Transverse colon (tissue), 4 donors: ENCODE measurements around the gene CCDC60. TPM values are rescaled to one million over a fixed set of nuclear protein-coding genes. Genes with fewer than 3 reads are reported as not detected.

Experiments used
- DNase-seq: peaks from one replicate; pipeline ENCODE4 v3.0.0-alpha.2; 2019
- H3K27ac ChIP-seq, 4 donors: fragments of 200-600 bp; sonication (generic); 2 replicates each; pipeline ENCODE4 v1.5.1; 2016 to 2018; ENCODE audit warnings: inconsistent platforms in 4 of 4
- H3K27me3 ChIP-seq: fragments of 200-600 bp; sonication (generic); 2 replicates; pipeline ENCODE4 v1.5.1; 2017; ENCODE audit warnings: inconsistent platforms
- H3K36me3 ChIP-seq, 4 donors: fragments of 200-600 bp; sonication (generic); 2 replicates each; pipeline ENCODE4 v1.5.1; 2017 to 2019; ENCODE audit warnings: inconsistent platforms in 4 of 4
- H3K4me1 ChIP-seq, 4 donors: fragments of 200-600 bp; sonication (generic); 2 replicates each; pipeline ENCODE4 v1.5.1; 2017 to 2020; ENCODE audit warnings: inconsistent platforms in 4 of 4
- H3K4me3 ChIP-seq, 4 donors: fragments of 200-600 bp; sonication (generic); 1 replicate in 1 of 4; 2 replicates in 3 of 4; pipeline versions ENCODE4 v1.5.1 to v1.6.1; 2017 to 2019; ENCODE audit warnings: inconsistent platforms in 4 of 4
- H3K9me3 ChIP-seq, 2 donors: fragments of 200-600 bp; sonication (generic); 2 replicates each; pipeline ENCODE4 v1.5.1; 2017 to 2019; ENCODE audit warnings: inconsistent platforms in 2 of 2
- EP300 ChIP-seq: sonication (generic); formaldehyde crosslinking; IDR thresholded peaks from one replicate; pipeline ENCODE4 v1.6.1; 2017; ENCODE audit warnings: antibody characterized with exemption, low read depth
- POLR2A ChIP-seq: fragments of 450-650 bp; IDR thresholded peaks from one replicate; pipeline ENCODE4 v1.6.1; 2016; ENCODE audit warnings: antibody characterized with exemption, mild to moderate bottlenecking, moderate library complexity
- POLR2AphosphoS5 ChIP-seq, 3 donors: sonication (generic); formaldehyde crosslinking; IDR thresholded peaks; one replicate each; pipeline ENCODE4 v1.6.1; 2016; ENCODE audit warnings: antibody characterized with exemption in 3 of 3
- WGBS, 2 donors: methylation state at CpG; one replicate each; pipeline ENCODE4 v1.1.5; 2018; ENCODE audit warnings: low coverage in 1 of 2; 5-methylcytosine and 5-hydroxymethylcytosine counted together
- in situ Hi-C, 4 donors: fragments of 200-750 bp; cut with MboI; loops; one replicate each; pipeline versions ENCODE4 v1.15.0 to v1.15.1; 2017; ENCODE audit warnings: low sequenced_read_pairs in 3 of 4, low pct_ligation_motif_present in 1 of 4, low pct_unique_long_range_greater_than_20kb in 1 of 4
- intact Hi-C: fragments of 100-400 bp; cut with DNase I; formaldehyde crosslinking; loops from one replicate; pipeline ENCODE4 v1.15.1; 2023; ENCODE audit warnings: low total_unique reads
- total RNA-seq, 4 donors: library from RNA; depleted of rRNA; stranded (reverse); fragments of >200 nt; gene quantifications; one replicate each; pipeline ENCODE4 v1.1.0, GENCODE V29; 2016
- TF ChIP-seq, protein P1 (sequence below), 5 experiments: fragments of 200-600 bp in 3 of 5; fragments of 450-650 bp in 2 of 5; sonication (generic) in 3 of 5; IDR thresholded peaks; 1 replicate in 2 of 5; 2 replicates in 3 of 5; pipeline ENCODE4 v1.5.1; 2016 to 2017; ENCODE audit warnings: antibody characterized with exemption in 5 of 5, inconsistent platforms in 3 of 5, mild to moderate bottlenecking in 2 of 5, moderate library complexity in 1 of 5

The CCDC60 gene
- total RNA-seq, 4 donors from 2014 or later: 0.68 to 2.6 (median 2.4) TPM; not detected in 1

DNA sequence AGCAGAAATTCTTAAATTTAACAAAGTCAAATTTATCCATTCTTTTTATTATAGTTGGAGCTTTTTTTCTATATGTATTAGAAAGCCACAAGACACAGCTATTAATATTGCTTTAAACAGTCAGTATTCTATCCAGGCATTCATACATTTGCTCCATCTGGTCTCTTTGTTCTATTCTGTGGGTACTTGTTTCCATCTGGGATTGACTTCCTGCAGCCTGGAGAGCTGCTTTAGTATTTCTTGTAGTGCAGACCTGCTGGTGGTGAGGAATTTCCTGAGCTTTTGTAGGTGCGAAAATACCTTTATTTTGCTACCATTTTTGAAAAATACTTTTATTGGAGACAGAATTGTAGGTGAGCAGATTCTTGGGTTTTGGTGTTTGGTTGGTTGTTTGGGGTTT, 29.0 kb downstream of the CCDC60 start:
- no peak for TF ChIP-seq EP300
- TF ChIP-seq, protein P1, sequence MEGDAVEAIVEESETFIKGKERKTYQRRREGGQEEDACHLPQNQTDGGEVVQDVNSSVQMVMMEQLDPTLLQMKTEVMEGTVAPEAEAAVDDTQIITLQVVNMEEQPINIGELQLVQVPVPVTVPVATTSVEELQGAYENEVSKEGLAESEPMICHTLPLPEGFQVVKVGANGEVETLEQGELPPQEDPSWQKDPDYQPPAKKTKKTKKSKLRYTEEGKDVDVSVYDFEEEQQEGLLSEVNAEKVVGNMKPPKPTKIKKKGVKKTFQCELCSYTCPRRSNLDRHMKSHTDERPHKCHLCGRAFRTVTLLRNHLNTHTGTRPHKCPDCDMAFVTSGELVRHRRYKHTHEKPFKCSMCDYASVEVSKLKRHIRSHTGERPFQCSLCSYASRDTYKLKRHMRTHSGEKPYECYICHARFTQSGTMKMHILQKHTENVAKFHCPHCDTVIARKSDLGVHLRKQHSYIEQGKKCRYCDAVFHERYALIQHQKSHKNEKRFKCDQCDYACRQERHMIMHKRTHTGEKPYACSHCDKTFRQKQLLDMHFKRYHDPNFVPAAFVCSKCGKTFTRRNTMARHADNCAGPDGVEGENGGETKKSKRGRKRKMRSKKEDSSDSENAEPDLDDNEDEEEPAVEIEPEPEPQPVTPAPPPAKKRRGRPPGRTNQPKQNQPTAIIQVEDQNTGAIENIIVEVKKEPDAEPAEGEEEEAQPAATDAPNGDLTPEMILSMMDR (IDR thresholded peaks at IDR 0.05): no peak
- no peak for TF ChIP-seq POLR2AphosphoS5 (IDR thresholded peaks at IDR 0.05)
- TF ChIP-seq POLR2A: no peak
- in situ Hi-C loops: no loop called here

DNA sequence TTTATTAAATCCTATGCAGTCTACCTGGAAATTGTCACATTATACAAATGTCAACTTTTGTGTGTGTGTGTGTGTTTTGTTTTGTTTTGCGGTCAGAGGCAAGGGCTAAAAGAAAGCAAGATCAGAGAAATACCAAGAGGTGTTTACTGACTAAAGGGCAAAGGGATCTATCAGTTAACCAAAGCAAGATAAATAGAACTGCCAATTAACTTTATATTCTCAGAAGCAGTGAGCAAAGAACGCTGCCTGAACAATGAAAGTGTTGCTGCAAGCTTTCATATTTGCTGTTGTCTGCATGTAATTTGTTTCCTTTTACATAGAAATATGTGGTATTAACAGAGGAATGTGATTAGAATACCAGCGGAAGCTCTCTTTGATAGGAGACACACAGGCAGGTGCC, 30.9 kb downstream of the CCDC60 start:
- H3K4me3 ChIP-seq: no peak overlapping the region
- 53 to 60% methylated on average over 3 of the region's 3 CpGs for WGBS, 2 donors
- no peak for DNase-seq
- in situ Hi-C loops: no loop called here
- no peaks in the 10 kb centered on the region for H3K9me3 ChIP-seq
- H3K4me1 ChIP-seq: no peaks in the 10 kb centered on the region
- no peak overlapping the region for H3K27ac ChIP-seq
- no peaks in the 10 kb centered on the region for H3K27me3 ChIP-seq
- H3K36me3 ChIP-seq: no peaks in the 10 kb centered on the region
- TF ChIP-seq POLR2A (no peak), POLR2AphosphoS5 (IDR thresholded peaks at IDR 0.05) (no peak), EP300 (no peak)
- TF ChIP-seq, protein P1 (IDR thresholded peaks at IDR 0.05): no peak
- intact Hi-C loops: no loop called here

More for the DNA sequence above, 29.0 kb downstream of the CCDC60 start:
- no peak for DNase-seq
- H3K9me3 ChIP-seq: no peaks in the 10 kb centered on the region
- intact Hi-C loops: no loop called here
- H3K27ac ChIP-seq: no peak overlapping the region
- no peaks in the 10 kb centered on the region for H3K36me3 ChIP-seq
- H3K27me3 ChIP-seq: no peaks in the 10 kb centered on the region
- no peaks in the 10 kb centered on the region for H3K4me1 ChIP-seq
- H3K4me3 ChIP-seq: no peak overlapping the region
- 73 to 80% methylated on average over 1 of the region's 1 CpG for WGBS, 2 donors

DNA sequence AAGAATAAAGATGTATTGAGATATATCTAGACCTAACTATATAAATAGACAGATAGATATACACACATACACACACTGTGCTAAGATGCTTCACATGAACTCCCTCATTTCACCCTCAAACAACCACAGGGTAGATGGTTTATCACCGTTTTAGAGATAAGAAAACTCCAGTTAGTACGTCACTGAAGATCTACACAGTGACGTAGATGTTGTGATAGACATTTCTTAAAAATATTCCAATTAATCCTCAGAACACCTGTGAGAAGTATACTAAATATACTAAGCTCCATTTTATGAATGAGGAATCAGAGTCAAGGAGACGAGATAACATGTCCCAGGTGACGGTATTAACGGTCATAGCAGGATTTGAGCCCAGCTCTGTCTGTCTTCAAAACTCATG, 31.5 kb downstream of the CCDC60 start:
- in situ Hi-C loops: no loop called here
- Histone ChIP-seq H3K36me3 (no peaks in the 10 kb centered on the region), H3K4me3 (no peak overlapping the region), H3K9me3 (no peaks in the 10 kb centered on the region), H3K27ac (no peak overlapping the region), H3K27me3 (no peaks in the 10 kb centered on the region), H3K4me1 (no peaks in the 10 kb centered on the region)
- TF ChIP-seq POLR2AphosphoS5 (IDR thresholded peaks at IDR 0.05) (no peak), EP300 (no peak), POLR2A (no peak)
- TF ChIP-seq, protein P1 (IDR thresholded peaks at IDR 0.05): no peak
- 61 to 78% methylated on average over 6 of the region's 6 CpGs for WGBS, 2 donors
- no peak for DNase-seq
- intact Hi-C loops: no loop called here

DNA sequence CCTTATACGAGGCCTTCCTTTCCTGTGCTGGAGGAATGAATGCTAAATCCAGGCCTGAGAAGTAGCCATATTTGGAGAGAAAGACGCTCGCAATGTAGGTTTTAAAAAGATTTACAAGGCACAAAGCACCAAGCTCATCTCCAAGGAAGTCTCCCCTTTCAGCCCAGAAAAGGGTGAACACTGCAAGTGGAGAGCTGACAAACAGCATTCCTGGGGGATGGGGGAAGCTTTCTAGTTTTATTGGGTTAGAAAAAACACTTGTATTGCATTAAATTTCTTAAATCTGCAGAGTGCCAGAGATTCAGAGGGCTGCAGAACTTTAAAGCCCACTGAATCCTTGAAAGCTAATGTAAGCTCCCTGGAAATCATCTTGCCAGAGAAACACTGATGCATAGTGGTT, 34.6 kb downstream of the CCDC60 start:
- Histone ChIP-seq H3K4me1 (no peaks in the 10 kb centered on the region), H3K27ac (peak overlapping the region in 3 of 4 donors; percentile 29 to 38 (median 32)), H3K27me3 (no peaks in the 10 kb centered on the region), H3K36me3 (no peaks in the 10 kb centered on the region), H3K4me3 (no peak overlapping the region), H3K9me3 (no peaks in the 10 kb centered on the region)
- TF ChIP-seq EP300: no peak
- no peak for TF ChIP-seq POLR2A
- TF ChIP-seq POLR2AphosphoS5 (IDR thresholded peaks at IDR 0.05): no peak
- TF ChIP-seq, protein P1 (IDR thresholded peaks at IDR 0.05): no peak
- DNase-seq: no peak
- in situ Hi-C loops (no loop called here), intact Hi-C loops (no loop called here)
- WGBS, 2 donors: 50 to 57% methylated on average over 1 to 3 of the region's 3 CpGs
